Measurements from ENCODE around the gene FOXL2NB. TPM values are rescaled to one million over a fixed set of nuclear protein-coding genes. Genes with fewer than 3 reads are reported as not detected.

FOXL2NB gene
- total RNA-seq, 4 donors from 2014 or later, result not detected

DNA sequence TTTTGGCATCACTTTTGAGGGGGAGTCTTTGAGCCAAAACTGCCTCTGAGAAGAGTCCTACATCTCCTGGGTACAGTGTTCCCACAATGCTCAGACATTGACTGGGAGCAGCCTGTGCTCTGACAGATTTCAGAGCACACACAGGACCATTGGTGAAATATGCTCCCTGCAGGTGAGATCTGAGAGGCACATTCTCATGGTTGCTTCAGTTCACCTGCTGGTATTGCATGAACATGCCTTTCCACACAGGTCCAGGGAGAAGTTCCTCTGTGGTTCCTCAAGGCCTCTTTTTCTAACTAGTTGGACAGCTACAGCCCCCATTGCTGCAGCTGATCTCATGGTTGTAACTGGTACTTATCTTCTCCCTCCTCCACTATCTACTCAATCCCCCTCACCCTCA, 37.1 kb upstream of the FOXL2NB start:
- intact Hi-C loops (cut with DNase I; ENCODE audit: low total_unique reads), result loop anchor here (10.0 kb wide), 1 partner anchor 495 kb away; no protein-coding TSS in a partner anchor
- TF ChIP-seq CTCF (IDR thresholded peaks at IDR 0.05) (no peak), POLR2A (IDR thresholded peaks at IDR 0.05) (no peak), POLR2AphosphoS5 (IDR thresholded peaks at IDR 0.05) (no peak), EP300 (IDR thresholded peaks at IDR 0.05; ENCODE audit: low read depth) (no peak)
- Histone ChIP-seq H3K4me3 (no peak overlapping the region), H3K27ac (no peak overlapping the region), H3K36me3 (no peaks in the 10 kb centered on the region), H3K9me3 (no peaks in the 10 kb centered on the region), H3K4me1 (peaks cover 0 to 7% (median 4%) of the 10 kb centered on the region in 4 donors), H3K27me3 (no peaks in the 10 kb centered on the region)
- no peak for DNase-seq
- in situ Hi-C loops (cut with MboI; ENCODE audit: low pct_ligation_motif_present in 1 of 4, low pct_unique_long_range_greater_than_20kb in 1 of 4, low sequenced_read_pairs in 3 of 4), result loop anchor here in 3 of 4 donors (10.0 kb wide), 3 partner anchors 125 to 315 kb away; partner anchors contain the start of gene CEP70 (in 1 of the 3)

- WGBS, 2 donors (ENCODE audit: low coverage in 1 of 2), result 91 to 95% methylated on average over 1 of the region's 1 CpG
- Histone ChIP-seq H3K9me3 (no peaks in the 10 kb centered on the region), H3K27me3 (no peaks in the 10 kb centered on the region), H3K4me1 (peaks cover 0 to 16% (median 15%) of the 10 kb centered on the region in 4 donors), H3K4me3 (no peak overlapping the region), H3K36me3 (no peaks in the 10 kb centered on the region), H3K27ac (no peak overlapping the region)
- no peak for DNase-seq
- no peak for TF ChIP-seq CTCF (IDR thresholded peaks at IDR 0.05)
- no peak for TF ChIP-seq EP300 (IDR thresholded peaks at IDR 0.05; ENCODE audit: low read depth)
- TF ChIP-seq POLR2AphosphoS5 (IDR thresholded peaks at IDR 0.05), result no peak
- no peak for TF ChIP-seq POLR2A (IDR thresholded peaks at IDR 0.05)
- intact Hi-C loops (cut with DNase I; ENCODE audit: low total_unique reads), result loop anchor here (10.0 kb wide), 1 partner anchor 497 kb away; no protein-coding TSS in a partner anchor
- in situ Hi-C loops (cut with MboI; ENCODE audit: low pct_ligation_motif_present in 1 of 4, low pct_unique_long_range_greater_than_20kb in 1 of 4, low sequenced_read_pairs in 3 of 4), result loop anchor here in 3 of 4 donors (10.0 kb wide), 3 partner anchors 127 to 317 kb away; partner anchors contain the start of gene CEP70 (in 1 of the 3)
These were observed 35.4 kb upstream of the FOXL2NB start for GRCh38 chr3:138911621-138912020.

DNA sequence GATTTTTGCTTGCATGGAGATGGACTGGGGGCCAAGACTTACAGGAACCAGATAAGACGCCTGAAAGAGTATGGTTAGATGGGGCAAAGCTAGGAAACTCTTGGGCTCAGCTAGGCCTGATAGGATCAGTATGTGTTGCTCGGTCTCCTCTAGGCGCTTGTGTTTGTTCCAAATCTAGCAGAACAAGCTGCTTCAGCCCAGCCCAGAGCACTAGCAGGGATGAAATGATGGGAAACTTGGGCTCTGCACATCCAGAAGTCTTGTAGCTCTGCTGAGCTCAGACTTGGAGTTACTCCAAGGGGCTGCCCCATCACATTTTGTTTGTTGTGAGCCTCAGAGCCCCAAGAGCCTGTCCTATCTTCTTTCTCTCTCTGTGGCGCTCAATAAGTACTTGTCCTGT, 34.8 kb upstream of the FOXL2NB start:
- no peaks in the 10 kb centered on the region for H3K27me3 ChIP-seq
- no peak for TF ChIP-seq POLR2A (IDR thresholded peaks at IDR 0.05)
- no peak for TF ChIP-seq POLR2AphosphoS5 (IDR thresholded peaks at IDR 0.05)
- TF ChIP-seq CTCF (IDR thresholded peaks at IDR 0.05), result no peak
- no peak for TF ChIP-seq EP300 (IDR thresholded peaks at IDR 0.05; ENCODE audit: low read depth)
- H3K36me3 ChIP-seq, result no peaks in the 10 kb centered on the region
- DNase-seq, result no peak
- in situ Hi-C loops (cut with MboI; ENCODE audit: low pct_ligation_motif_present in 1 of 4, low pct_unique_long_range_greater_than_20kb in 1 of 4, low sequenced_read_pairs in 3 of 4), result loop anchor here in 3 of 4 donors (10.0 kb wide), 3 partner anchors 127 to 317 kb away; partner anchors contain the start of gene CEP70 (in 1 of the 3)
- intact Hi-C loops (cut with DNase I; ENCODE audit: low total_unique reads), result loop anchor here (10.0 kb wide), 1 partner anchor 497 kb away; no protein-coding TSS in a partner anchor
- WGBS, 2 donors (ENCODE audit: low coverage in 1 of 2), result 86% methylated on average over 4 of the region's 4 CpGs; no CpG with 5 or more reads in 1 of the 2 donors
- no peak overlapping the region for H3K27ac ChIP-seq
- no peaks in the 10 kb centered on the region for H3K9me3 ChIP-seq
- peaks cover 0 to 23% (median 21%) of the 10 kb centered on the region in 4 donors for H3K4me1 ChIP-seq
- H3K4me3 ChIP-seq, result no peak overlapping the region

DNA sequence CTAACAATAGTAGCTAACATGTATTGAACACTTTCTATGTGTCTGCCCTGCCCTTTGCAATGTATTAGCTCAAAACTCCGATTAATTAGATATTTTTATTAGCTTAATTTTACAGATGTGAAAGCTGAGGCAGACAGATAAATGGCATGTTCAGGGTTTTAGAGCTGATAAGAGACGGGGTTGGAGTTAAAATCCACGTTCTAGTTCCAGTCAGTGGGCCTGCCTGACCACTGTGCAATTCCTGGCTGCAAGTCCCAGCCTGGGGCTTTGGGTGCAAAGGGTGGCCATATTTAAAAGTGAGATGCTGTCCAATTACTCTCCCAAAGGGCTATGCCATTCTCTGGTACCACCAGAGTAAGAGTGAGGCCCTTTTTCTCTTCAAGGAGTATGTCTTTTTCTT, 33.3 kb upstream of the FOXL2NB start:
- DNase-seq, result no peak
- in situ Hi-C loops (cut with MboI; ENCODE audit: low pct_ligation_motif_present in 1 of 4, low pct_unique_long_range_greater_than_20kb in 1 of 4, low sequenced_read_pairs in 3 of 4), result loop anchor here in 3 of 4 donors (10.0 kb wide), 3 partner anchors 129 to 319 kb away; partner anchors contain the start of gene CEP70 (in 1 of the 3)
- Histone ChIP-seq H3K36me3 (no peaks in the 10 kb centered on the region), H3K27me3 (no peaks in the 10 kb centered on the region), H3K27ac (no peak overlapping the region), H3K9me3 (no peaks in the 10 kb centered on the region), H3K4me3 (no peak overlapping the region), H3K4me1 (peaks cover 0 to 23% (median 21%) of the 10 kb centered on the region in 4 donors)
- intact Hi-C loops (cut with DNase I; ENCODE audit: low total_unique reads), result loop anchor here (2.0 to 10.0 kb wide), 2 partner anchors 319 to 499 kb away; partner anchors contain the start of gene CEP70
- no peak for TF ChIP-seq POLR2AphosphoS5 (IDR thresholded peaks at IDR 0.05)
- 57 to 90% methylated on average over 1 to 3 of the region's 3 CpGs for WGBS, 2 donors (ENCODE audit: low coverage in 1 of 2)

All from transverse colon (tissue), 4 donors.